ENCODE data around the gene PDPK1.
"Not testable (repeated sequence)": the region's sequence is repeated elsewhere in the genome, so short reads cannot be mapped to it uniquely, and the experiment has no call there.

PDPK1 gene

GRCh38 chr16:2620870-2621269, 83.0 kb downstream of the PDPK1 start:
- DNase-seq, result not testable (repeated sequence)

- DNase-seq, result not testable (repeated sequence)
These were observed 83.6 kb downstream of the PDPK1 start for GRCh38 chr16:2621395-2621794.

- DNase-seq, result not testable (repeated sequence)
These were observed 89.3 kb downstream of the PDPK1 start for GRCh38 chr16:2627075-2627474.

- not testable (repeated sequence) for DNase-seq
These were observed 93.4 kb downstream of the PDPK1 start for GRCh38 chr16:2631203-2631602.

GRCh38 chr16:2632291-2632690, 94.5 kb downstream of the PDPK1 start:
- not testable (repeated sequence) for DNase-seq

- DNase-seq, result not testable (repeated sequence)
These were observed 101.4 kb downstream of the PDPK1 start for GRCh38 chr16:2639071-2639721.

GRCh38 chr16:2639722-2640072, 101.9 kb downstream of the PDPK1 start:
- DNase-seq, result not testable (repeated sequence)

- DNase-seq, result not testable (repeated sequence)
These were observed 104.7 kb downstream of the PDPK1 start for GRCh38 chr16:2642561-2642960.

- not testable (repeated sequence) for DNase-seq
These were observed 107.1 kb downstream of the PDPK1 start for GRCh38 chr16:2644754-2645453.

- not testable (repeated sequence) for DNase-seq
These were observed 113.5 kb downstream of the PDPK1 start for GRCh38 chr16:2651268-2651871.
